Stimulated activated CD8-positive, alpha-beta memory T cell treated with anti-CD3 and anti-CD28 coated beads, Interleukin-4, amount 100 ng/mL, for 1 hour (primary cell): ENCODE measurements around the gene AKR1B15.

Experiments
- DNase-seq, 2 donors: peaks; one replicate each; pipeline ENCODE4 v3.0.0-alpha.2; 2020; ENCODE audit warnings: low read depth in 2 of 2, low spot score in 1 of 2

The AKR1B15 gene

GRCh38 chr7:134612197-134612596, 63.3 kb downstream of the AKR1B15 start:
- DNase-seq: no peak

- DNase-seq: no peak
Observed at GRCh38 chr7:134613623-134614347, 64.9 kb downstream of the AKR1B15 start.

GRCh38 chr7:134616611-134617010, 67.7 kb downstream of the AKR1B15 start:
- DNase-seq: no peak

GRCh38 chr7:134618756-134619530, 70.0 kb downstream of the AKR1B15 start:
- DNase-seq: no peak

GRCh38 chr7:134619627-134620331, 70.9 kb downstream of the AKR1B15 start:
- no peak for DNase-seq

GRCh38 chr7:134622303-134622995, 73.5 kb downstream of the AKR1B15 start:
- DNase-seq: no peak

GRCh38 chr7:134623193-134623592, 74.3 kb downstream of the AKR1B15 start:
- DNase-seq: no peak

GRCh38 chr7:134625550-134625949, 76.6 kb downstream of the AKR1B15 start:
- no peak for DNase-seq

- no peak for DNase-seq
Observed at GRCh38 chr7:134627109-134627774, 78.3 kb downstream of the AKR1B15 start.

GRCh38 chr7:134627775-134628153, 78.9 kb downstream of the AKR1B15 start:
- DNase-seq: no peak

- DNase-seq: no peak
Observed at GRCh38 chr7:134629445-134629844, 80.5 kb downstream of the AKR1B15 start.
